Panc1 (cell line): Measurements from ENCODE around the gene DUOX1. TPM values are rescaled to one million over a fixed set of nuclear protein-coding genes. Genes with fewer than 3 reads are reported as not detected.

Experiments used
- ATAC-seq: fragments of 200-7000 bp; cut with Tn5 transposase; 2 replicates; pipeline ENCODE4 v1.9.1; 2020; ENCODE audit warnings: mild to moderate bottlenecking, moderate library complexity
- BruUV-seq: library from RNA; stranded (reverse); fragments of 400-500 nt; replicated peaks from 2 replicates; lab custom pipeline; 2021; lab: Mats Ljungman, UMichigan
- CTCF ChIA-PET: fragments of 300-600 bp; sonication (Branson Sonifier 250); formaldehyde crosslinking; loops from one replicate; lab custom pipeline; 2022; ENCODE audit warnings: antibody characterized with exemption; lab: Charles Lee
- POLR2A ChIA-PET: fragments of 300-600 bp; sonication (Branson Sonifier 250); formaldehyde crosslinking; loops from one replicate; lab custom pipeline; 2022; ENCODE audit warnings: antibody characterized with exemption; lab: Charles Lee
- DNase-seq: peaks from one replicate; pipeline ENCODE4 v3.0.0-alpha.2; 2010; ENCODE audit warnings: low read depth, low spot score
- H3K27ac ChIP-seq: 2 replicates; pipeline ENCODE4 v1.5.1; 2011; ENCODE audit warnings: mild to moderate bottlenecking, low read length, inconsistent platforms
- H3K27me3 ChIP-seq: fragments of 200-500 bp; sonication (Bioruptor generic); 2 replicates; pipeline ENCODE4 v1.6.0; 2014; ENCODE audit warnings: low read length, inconsistent platforms; ENCODE audit not compliant: control insufficient read depth, insufficient read depth
- H3K36me3 ChIP-seq: fragments of 200-500 bp; sonication (Bioruptor generic); 2 replicates; pipeline ENCODE4 v1.5.1; 2014; ENCODE audit warnings: inconsistent platforms, mild to moderate bottlenecking, low read length, moderate library complexity; ENCODE audit not compliant: control insufficient read depth, insufficient read depth
- H3K4me1 ChIP-seq: 2 replicates; pipeline ENCODE4 v1.5.1; 2011; ENCODE audit warnings: inconsistent platforms, mild to moderate bottlenecking, low read length, moderate library complexity; ENCODE audit not compliant: control insufficient read depth, insufficient read depth
- H3K4me3 ChIP-seq, 2 experiments: 2 replicates each; pipeline ENCODE4 v1.5.1; 2011 to 2012; ENCODE audit warnings: low read depth in 2 of 2, low read length in 2 of 2, mild to moderate bottlenecking in 2 of 2, inconsistent platforms in 1 of 2, moderate library complexity in 1 of 2
- H3K9me3 ChIP-seq: fragments of 200-500 bp; sonication (Bioruptor generic); 2 replicates; pipeline ENCODE4 v1.5.1; 2014; ENCODE audit warnings: low read depth, mild to moderate bottlenecking, inconsistent platforms, low read length, moderate library complexity; ENCODE audit not compliant: control insufficient read depth, insufficient read depth
- CTCF ChIP-seq: fragments of 450-650 bp; IDR thresholded peaks from 2 replicates; pipeline ENCODE4 v1.5.1; 2017; ENCODE audit warnings: mild to moderate bottlenecking
- POLR2AphosphoS5 ChIP-seq: IDR thresholded peaks from 2 replicates; pipeline ENCODE4 v1.6.1; 2012; ENCODE audit warnings: mild to moderate bottlenecking, low read depth, low read length, moderate library complexity
- REST ChIP-seq, 2 experiments: IDR thresholded peaks; 2 replicates each; pipeline ENCODE4 v1.6.1; 2011 to 2012; ENCODE audit warnings: low read depth in 2 of 2, control low read depth in 1 of 2, low read length in 1 of 2, mild to moderate bottlenecking in 1 of 2, moderate library complexity in 1 of 2; ENCODE audit not compliant: insufficient read depth in 1 of 2
- SIN3A ChIP-seq: IDR thresholded peaks from 2 replicates; pipeline ENCODE4 v1.6.1; 2012; ENCODE audit warnings: low read depth, mild to moderate bottlenecking, low read length, moderate library complexity, borderline replicate concordance; ENCODE audit not compliant: insufficient read depth
- TCF7L2 ChIP-seq: IDR thresholded peaks from 2 replicates; pipeline ENCODE4 v1.6.1; 2011; ENCODE audit warnings: mild to moderate bottlenecking, low read depth, low read length, inconsistent platforms
- in situ Hi-C: cut with HindIII; loops from 2 replicates; pipeline ENCODE4 v1.10.0; 2016; ENCODE audit warnings: low sequenced_read_pairs, low pct_unique_long_range_greater_than_20kb
- intact Hi-C: fragments of 100-400 bp; cut with micrococcal nuclease; formaldehyde crosslinking; loops from one replicate; pipeline ENCODE4 v1.10.0; 2022; ENCODE audit not compliant: unreplicated experiment
- total RNA-seq: library from RNA; stranded (reverse); gene quantifications from one replicate; pipeline ENCODE4 v1.2.1, GENCODE V29; 2021; ENCODE audit not compliant: unreplicated experiment

DUOX1 gene
- total RNA-seq, 1 experiment from 2014 or later: 0.31 TPM

- intact Hi-C loops: loop anchor here (2.0 kb wide), 1 partner anchor 37 kb away; no protein-coding TSS in a partner anchor
- peaks cover 8% of the 10 kb centered on the region for H3K4me1 ChIP-seq
- BruUV-seq: no TSS peak
- ATAC-seq (no peak), DNase-seq (no peak)
- H3K27ac ChIP-seq: no peak overlapping the region
- H3K27me3 ChIP-seq: no peaks in the 10 kb centered on the region
- no peak for TF ChIP-seq CTCF
- CTCF ChIA-PET: interaction anchor here (0.6 to 2.5 kb wide), 15 partner anchors 13 to 450 kb away, joined by 3 to 13 read pairs (median 4); a partner anchor contains a TSS
- H3K4me3 ChIP-seq: no peak overlapping the region
- in situ Hi-C loops: no loop called here
- POLR2A ChIA-PET: interaction anchor here (0.6 kb wide), 1 partner anchor 128 kb away, joined by 5 read pairs; no protein-coding TSS in a partner anchor
- H3K9me3 ChIP-seq: no peaks in the 10 kb centered on the region
- H3K36me3 ChIP-seq: no peaks in the 10 kb centered on the region
Measured at GRCh38 chr15:45163508-45163856, 33.7 kb downstream of the DUOX1 start.

GRCh38 chr15:45164914-45165313 lies 35.1 kb downstream of the DUOX1 start:
- intact Hi-C loops (no loop called here), in situ Hi-C loops (no loop called here)
- ChIA-PET CTCF (interaction anchor here (0.7 to 2.5 kb wide), 4 partner anchors 18 to 52 kb away, joined by 5 to 13 read pairs (median 6); no protein-coding TSS in a partner anchor), POLR2A (interaction anchor here (0.6 to 0.7 kb wide), 2 partner anchors 28 to 29 kb away, joined by 7 to 11 read pairs; no protein-coding TSS in a partner anchor)
- H3K9me3 ChIP-seq: no peaks in the 10 kb centered on the region
- H3K27me3 ChIP-seq: no peaks in the 10 kb centered on the region
- no TSS peak for BruUV-seq
- ATAC-seq (no peak), DNase-seq (no peak)
- H3K4me3 ChIP-seq: no peak overlapping the region
- no peaks in the 10 kb centered on the region for H3K36me3 ChIP-seq
- no peak for TF ChIP-seq SIN3A
- TF ChIP-seq TCF7L2: no peak
- TF ChIP-seq REST (IDR thresholded peaks at IDR 0.05; ENCODE audit: insufficient read depth in 1 of 2, low read depth in 2 of 2, low read length in 1 of 2): no peak
- no peak for TF ChIP-seq CTCF
- TF ChIP-seq POLR2AphosphoS5: no peak
- peak overlapping the region; percentile 12; the same call in 1 of the 2 replicates for H3K27ac ChIP-seq
- H3K4me1 ChIP-seq: peaks cover 8% of the 10 kb centered on the region
